ENCODE results near the gene CXorf65.
A peak's percentile ranks its signal among the peaks of the same experiment; 100 is the strongest.

Gene CXorf65

DNA sequence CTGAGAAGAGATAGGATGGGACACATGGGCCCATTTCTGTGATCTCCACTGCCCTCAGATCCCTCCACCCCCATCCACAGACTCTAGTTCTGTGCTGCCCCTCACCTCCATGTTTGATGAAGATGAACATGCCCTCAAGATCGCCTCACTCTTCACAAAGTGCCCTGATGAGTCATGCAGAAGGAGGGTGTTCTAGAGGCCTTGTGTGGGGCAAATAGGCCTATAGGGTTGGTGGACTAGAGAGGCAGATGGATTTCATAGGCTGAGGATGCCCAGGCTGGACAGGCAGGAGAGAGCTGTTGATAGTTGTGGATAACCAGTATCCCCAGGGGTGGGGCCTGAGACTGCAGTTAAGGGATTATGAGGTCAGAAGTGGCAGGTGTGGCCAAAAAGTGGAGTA, at the start of gene CXorf65:
CXorf65 (minus strand) TSS at position 314 of the 400 bp plus-strand sequence; CDS start at position 130, 184 bp downstream.
- peak in 1 of 2 donors; percentile 38 for DNase-seq

DNA sequence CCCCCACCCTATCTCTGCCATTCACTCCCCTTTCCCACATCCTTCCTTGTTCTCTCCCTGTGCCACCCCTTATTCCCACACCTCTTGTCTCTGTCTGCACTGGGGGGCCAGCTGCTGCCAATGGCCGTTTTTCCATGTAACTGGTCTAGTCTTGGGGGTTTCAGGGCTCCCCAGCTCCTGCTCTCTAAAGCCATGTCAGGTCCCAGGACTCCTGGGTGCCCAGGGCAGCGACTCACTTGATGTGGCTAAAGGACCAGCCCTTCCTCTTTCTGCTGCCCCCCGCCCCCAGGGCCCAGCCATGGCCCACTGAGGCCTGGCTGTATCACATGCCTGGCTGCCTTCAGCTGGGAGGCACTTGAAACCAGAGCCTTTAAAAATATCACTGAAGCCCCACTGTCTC, 48.1 kb upstream of the CXorf65 start:
- DNase-seq = no peak

DNA sequence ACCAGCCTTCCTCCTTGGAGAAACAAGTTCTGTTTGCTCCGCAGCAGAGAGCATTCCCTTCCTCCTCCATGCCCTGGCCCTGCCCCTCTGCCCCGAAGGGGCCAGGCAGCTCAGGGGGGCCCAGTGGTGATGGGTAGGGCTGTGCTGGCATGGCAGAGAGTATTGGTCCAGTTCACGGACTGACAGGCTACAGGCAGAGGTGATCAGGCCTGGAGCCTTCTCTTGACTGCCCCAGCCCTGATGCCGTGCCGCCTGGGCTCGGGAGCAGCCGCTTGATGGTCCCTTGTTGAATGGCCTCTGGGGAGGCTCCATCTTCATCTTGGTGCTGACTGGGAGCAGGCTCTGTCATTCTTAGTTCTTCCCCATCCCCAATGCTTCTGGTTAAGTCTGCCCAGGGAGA, 47.7 kb upstream of the CXorf65 start:
- DNase-seq = no peak

DNA sequence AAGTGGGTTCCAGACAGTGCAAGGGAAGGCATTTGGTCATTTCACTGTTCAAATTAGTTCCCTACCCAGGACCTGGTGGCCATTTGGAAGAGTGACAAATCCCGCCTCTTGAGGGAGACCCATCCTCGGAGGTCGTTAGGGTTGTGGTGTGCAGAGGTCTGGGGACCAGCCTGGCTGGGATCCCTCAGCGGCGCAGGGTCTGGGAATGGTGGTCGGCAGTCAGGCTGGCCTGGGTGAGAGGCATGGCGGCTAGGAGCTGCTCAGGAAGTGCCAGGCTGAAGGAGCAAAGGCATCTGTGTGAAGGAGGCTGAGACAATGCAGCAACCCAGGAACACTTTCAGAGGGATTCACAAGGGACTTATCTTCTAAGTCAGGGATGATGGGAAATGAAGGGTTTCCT, 44.8 kb upstream of the CXorf65 start:
- DNase-seq = no peak

DNA sequence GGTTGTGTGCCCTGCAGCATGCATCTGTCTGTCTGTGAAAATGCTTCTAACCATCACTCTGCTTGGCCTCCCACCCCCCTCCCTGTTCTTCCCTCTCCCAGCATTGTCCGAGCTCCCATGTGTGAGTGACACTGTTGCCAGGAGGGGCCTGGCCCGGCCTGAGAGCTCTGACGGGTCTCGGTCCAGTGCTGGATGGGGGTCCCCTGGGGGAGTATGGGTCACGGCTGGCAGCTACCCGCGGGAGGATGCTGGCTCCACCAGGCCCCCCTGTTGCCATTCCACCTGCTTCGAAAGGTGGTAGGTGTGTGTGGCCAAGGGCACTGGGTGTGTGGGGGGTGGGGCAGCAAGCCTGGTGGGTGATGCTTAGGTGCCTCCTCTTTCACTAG, 41.7 kb upstream of the CXorf65 start:
- DNase-seq = no peak

DNA sequence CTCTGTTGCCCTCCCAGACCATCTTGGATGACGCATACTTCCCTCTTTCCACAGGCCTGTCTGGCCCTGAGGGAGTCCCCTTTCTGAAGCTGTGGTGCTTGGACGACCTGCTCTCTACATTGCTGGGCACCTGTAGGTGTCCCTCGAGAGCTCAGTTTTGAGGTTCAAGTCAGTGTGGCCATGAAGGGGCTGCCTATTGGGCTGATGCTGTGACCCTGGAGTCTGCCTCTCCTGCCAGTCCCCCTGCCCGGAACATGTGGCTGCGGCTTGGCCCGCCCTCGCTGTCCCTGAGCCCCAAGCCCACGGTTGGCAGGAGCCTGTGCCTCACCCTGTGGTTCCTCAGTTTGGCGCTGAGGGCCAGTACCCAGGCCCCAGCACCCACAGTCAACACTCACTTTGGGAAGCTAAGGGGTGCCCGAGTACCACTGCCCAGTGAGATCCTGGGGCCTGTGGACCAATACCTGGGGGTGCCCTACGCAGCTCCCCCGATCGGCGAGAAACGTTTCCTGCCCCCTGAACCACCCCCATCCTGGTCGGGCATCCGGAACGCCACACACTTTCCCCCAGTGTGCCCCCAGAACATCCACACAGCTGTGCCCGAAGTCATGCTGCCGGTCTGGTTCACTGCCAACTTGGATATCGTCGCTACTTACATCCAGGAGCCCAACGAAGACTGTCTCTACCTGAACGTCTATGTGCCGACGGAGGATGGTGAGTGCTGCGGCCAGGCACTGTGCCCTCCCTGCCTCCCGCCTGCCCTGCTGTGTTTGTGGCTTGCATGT, 41.1 kb upstream of the CXorf65 start:
- DNase-seq = no peak

DNA sequence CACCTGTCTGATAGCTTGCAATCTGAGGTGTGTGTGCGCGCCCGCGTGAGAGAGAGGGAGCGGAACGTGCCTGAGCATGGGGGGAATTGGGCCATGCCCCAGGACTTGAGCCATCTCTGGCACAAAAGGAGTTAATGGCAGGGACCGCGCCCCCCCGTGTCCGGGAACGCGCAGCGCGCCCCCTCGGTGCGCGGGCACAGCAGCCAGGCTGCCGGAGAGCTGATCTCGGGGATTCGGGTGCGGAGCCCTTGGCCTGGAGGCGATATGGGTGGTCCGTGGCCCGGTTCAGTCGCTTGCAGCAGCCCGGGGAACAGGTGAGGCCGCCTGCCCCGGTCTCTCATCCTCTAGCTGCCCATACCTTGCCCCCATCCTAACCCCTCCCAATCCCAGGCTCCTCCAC, 38.1 kb upstream of the CXorf65 start, which contains the start of gene NLGN3:
NLGN3 (plus strand) TSS at position 191 of the 400 bp plus-strand sequence. CDS start 2,909 bp downstream, outside the sequence.
- no peak for DNase-seq

DNA sequence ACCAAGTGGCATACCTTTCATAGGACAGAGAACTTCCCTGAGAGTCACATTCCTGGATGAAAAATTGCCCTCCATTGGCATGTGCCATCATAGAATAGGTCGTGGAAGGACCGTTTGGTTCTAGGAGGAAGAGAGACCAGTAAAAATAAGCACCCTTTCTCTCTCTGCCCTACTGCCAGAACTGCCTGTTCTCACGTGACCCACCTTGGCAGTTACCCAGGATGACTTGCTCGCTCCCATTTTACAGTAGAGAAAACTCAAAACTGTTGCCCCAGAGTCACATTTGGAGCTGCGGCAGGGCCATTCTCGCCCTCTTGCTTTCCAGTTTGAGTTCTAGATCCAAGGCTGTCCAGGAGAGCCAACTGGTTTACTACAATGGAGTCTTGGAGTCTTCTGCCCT, 37.0 kb upstream of the CXorf65 start:
- no peak for DNase-seq

DNA sequence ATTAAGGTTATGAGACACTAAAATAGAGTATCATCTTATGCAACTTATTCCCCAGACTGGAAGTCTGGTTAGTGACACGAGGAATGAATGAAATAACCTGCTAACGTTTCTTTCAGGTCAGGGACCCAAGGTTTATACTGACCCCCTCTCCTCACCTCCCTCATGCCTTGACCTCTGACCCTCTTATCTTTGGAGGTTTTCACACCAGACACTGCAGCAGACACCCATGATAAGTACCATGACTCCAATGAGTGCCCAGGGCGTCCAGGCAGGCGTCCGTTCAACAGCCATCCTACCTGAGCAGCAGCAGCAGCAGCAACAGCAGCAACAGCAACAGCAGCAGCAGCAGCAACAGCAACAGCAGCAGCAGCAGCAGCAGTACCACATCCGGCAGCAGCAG, 33.9 kb upstream of the CXorf65 start:
- no peak for DNase-seq

DNA sequence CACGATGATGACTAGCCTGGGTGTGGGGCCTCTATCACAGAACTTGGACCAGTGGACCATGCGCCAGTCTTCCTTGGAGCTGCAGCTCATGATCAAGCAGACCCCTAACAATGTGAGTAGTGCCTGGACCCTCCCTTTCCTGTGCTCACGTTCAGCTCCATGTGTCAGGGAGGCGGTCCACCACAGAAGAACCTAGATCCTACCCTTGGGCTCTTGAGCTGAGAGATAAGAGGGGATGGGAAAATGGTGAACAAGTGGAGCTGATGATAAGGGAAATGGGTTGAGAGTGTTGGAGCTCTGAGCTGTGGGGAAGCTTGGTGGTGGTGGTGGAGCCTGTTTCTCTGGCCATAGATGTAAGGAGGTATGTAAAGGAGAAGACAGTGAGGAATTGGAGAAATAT, 25.0 kb upstream of the CXorf65 start:
- no peak for DNase-seq

DNA sequence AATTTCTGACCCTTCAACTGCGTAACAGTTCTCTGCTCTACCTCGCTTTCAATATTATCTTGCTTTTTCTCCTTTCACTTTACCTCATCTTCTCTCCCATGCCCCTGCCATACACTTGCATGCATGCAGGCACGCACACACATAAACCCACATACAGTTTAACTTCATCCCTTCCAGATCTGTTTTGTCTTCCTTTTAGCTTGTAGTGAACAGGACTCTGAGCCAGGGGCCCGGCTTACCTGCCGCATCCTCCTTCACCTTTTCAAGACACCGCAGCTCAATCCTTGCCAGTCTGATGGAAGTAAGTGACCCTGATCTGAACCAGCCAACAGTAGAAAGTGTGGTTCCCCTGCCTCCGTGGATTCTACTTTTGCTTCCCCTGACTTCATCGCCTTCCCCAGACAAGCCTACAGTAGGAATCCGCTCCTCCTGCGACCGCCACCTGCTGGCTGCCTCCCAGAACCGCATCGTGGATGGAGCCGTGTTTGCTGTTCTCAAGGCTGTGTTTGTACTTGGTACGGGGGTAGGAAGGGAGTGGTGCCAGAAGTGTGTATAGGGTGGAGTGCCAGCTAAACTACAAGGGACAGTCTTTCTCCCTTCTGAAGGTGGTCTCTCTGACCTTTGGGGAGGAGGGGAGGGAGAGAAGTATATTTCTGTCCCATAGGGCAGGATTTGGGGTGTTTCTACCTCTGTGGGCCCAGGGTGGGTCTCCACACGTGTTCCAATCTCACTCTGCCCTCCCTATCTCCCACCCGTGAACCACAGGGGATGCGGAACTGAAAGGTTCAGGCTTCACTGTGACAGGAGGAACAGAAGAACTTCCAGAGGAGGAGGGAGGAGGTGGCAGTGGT, 22.6 kb upstream of the CXorf65 start:
- DNase-seq = peak; percentile 70 to 83

DNA sequence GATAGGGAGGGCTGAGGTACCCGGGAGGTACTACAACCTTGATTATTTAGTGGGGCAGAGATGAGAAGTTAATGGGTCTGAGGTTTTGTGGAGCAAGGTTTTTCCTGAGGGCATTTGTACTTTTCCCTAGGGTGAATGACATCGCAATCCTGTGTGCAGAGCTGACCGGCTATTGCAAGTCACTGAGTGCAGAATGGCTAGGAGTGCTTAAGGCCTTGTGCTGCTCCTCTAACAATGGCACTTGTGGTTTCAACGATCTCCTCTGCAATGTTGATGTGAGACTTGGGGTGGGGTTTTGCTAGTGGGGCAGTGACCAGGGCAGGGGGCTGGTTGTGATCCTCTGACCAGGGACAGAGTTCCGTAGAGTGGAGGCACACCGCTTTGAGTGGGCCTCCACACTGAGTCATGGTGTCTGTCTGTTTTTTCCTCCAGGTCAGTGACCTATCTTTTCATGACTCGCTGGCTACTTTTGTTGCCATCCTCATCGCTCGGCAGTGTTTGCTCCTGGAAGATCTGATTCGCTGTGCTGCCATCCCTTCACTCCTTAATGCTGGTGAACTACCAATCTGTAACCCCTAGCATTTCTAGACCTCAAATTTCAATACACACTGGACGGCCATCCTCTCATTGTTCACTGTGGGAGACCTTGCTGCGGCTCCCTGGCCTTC, 21.8 kb upstream of the CXorf65 start:
- DNase-seq = no peak

DNA sequence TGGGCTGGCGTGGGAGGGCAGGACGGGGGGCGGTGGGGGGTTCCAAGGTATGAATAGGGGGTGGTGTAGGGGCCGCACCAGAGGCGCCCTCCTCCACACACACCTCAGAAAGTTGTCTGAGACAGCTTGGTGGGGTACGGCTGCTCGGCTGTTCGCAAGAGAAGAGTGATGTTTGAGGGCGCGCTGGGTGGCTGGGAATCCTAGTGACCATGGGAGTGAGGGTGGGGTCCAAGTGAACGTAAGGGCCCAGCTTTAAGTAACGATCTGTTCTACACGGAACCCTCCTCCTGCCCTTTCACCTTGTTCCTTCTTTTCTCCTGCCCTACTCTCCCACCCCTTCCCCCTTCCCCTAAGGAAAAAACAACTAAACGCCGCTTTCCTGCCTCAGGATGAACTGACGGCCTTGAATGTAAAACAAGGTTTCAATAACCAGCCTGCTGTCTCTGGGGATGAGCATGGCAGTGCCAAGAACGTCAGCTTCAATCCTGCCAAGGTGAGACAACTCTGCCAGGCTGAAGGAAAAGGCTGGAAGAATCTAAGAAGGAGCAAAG, 12.5 kb upstream of the CXorf65 start:
- no peak for DNase-seq

DNA sequence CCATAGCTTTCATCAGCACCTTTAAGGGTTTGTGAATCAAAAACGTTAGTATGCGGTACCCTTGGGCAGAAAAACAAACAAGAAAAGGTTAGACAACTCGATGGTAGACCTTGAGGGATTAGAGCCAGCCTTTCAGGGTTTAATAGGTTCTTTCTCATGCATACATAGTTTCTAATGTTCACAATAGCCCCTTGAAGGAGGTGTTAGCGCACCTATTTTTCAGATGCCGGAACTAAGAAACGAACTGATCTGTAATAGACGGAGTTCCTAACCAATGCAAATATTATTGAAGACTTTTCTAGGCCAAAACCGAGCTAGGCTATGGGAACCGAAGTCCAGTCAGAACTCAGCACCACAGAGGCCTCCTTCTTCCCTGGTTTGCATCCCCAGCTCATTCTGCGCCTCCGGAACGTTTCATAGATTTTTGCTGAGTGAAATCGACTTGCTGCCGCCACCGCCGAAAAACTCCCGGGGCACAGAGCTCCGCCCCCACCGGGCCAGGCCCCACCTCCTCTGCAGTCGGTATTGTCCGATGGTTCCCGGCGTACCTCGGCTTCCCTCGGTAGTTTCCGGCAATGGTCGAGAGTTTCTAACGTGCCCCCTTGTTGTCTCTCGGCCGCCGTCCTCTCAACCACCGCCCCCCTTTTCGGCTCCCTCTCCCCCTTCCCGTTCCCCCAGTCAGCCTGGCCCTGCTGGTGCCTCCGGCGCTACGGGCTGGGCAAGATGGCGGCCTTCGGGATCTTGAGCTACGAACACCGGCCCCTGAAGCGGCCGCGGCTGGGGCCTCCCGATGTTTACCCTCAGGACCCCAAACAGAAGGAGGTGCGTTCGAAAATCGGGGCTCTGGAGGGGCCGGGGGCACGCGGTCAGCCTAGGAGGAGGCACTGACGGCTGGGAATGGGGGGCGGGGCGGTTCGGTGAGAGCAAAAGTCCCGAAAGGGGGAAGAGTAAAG, 11.8 kb upstream of the CXorf65 start, which contains the start of gene MED12:
MED12 (plus strand) TSS at position 565 of the 953 bp plus-strand sequence; CDS start at position 724, 159 bp downstream.
- peak; percentile 67 to 73 for DNase-seq

DNA sequence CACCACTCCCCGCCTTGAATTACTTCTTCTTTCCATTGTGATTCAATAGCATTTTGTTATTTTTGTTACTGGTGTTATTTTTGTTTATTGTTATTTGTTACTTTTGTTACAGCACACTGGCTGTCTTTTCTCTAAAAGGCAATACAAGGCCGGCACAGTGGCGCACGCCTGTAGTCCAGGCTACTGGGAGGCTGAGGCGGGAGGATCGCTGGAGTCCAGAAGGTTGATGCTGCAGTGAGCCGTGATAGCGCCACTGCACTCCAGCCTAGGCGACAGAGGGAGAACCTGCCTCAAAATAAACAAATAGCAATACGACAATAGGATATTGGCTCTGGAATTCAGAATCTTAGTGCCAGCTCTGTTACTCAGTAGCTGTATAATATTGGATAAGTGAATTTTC, 10.8 kb upstream of the CXorf65 start:
- no peak for DNase-seq

DNA sequence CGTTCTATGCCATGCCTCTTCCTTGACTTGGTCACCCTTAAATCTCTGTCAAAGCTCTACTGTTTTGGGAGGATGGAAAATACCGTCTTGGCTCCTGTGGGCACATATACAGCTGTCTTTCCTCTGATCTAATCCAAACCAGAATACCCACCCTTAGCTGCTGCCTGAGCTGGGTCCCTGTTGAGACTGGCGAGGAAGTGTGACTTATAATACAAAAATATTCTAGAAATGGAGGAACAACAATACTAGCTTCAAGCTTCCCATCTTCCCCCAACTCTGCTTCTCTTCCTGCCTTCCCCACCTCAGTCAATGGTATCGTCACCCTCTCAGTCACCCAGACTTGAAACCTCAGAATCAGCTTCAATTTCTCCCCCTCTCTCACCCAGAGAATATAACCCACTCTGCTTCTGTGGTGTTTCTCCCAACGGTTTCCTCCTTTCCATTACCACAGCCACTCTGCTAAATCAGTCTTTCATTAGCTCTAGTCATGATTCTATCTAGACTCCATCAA, 5.4 kb upstream of the CXorf65 start:
- peak; percentile 26 to 44 for DNase-seq

DNA sequence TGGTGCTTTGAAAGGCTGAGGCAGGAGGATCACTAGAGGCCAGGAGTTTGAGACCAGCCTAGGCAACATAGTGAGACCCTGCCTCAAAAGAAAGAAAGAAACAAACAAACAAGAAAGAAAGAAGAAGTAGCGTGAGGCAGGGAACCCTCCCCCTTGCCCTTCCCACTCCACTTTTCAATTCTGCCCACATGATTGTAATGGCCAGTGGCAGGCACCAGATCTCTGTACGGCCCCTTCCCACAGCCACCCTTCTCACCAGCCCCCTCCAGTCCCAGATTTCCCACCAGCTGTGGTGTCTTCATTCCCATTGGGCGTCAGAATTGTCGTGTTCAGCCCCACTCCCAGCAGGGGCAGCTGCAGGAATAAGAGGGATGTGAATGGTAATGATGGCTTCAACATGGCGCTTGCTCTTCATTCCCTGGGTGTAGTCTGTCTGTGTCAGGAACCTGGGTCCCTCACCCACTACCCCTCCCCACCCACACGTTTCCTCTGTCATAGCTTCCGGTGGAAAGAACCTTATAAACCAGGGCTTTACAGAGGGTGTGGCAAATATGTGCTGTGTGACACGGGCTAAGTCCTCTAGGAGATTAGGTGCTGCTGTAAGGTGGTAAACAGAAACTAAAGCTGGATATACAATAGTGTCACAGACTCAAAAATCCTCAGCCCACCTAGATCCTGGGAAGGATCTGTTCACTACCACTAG, 4.8 kb upstream of the CXorf65 start, which contains the start of gene IL2RG:
IL2RG (minus strand) TSS at position 437 of the 703 bp plus-strand sequence; CDS start at position 399, 38 bp downstream.
- peak; percentile 77 to 86 for DNase-seq

DNA sequence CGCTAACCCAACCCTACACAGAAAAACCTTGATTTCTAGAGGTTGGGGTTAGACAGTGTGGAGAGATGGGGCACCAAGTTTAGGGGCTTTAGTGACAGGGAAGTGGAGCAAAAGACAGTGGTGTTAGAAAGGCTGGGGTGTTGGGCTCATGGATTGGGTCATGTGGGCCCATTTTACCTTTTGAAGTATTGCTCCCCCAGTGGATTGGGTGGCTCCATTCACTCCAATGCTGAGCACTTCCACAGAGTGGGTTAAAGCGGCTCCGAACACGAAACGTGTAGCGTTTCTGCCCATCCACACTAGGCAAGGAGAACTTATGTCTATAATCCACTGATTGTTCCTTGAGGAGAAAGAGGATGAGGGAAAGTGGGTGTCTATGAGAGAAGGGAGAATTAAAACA, 2.5 kb upstream of the CXorf65 start:
- no peak for DNase-seq

DNA sequence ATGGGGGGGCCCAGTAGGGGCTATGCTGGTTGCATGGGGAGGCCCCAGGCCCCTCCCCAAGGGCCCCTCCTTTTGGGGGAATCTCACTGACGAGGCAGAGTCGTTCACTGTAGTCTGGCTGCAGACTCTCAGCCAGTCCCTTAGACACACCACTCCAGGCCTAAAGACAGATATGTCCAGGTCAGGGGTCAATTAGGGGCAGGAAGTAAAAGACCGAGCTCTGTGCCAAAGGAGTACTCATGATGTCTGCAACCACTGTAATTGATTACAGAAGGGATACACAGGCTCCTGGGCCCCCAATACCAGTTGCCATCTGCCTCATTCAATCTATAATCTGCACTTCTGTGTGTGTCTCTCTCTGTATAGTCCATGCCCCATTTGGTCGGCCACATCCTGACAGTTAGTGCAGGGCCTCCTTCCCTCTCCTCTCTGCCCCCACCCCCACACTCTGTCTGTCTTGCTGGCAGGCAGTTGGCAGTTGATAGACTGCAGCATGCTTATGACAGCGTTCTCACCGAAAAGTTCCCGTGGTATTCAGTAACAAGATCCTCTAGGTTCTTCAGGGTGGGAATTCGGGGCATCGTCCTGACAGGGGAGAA, 1.3 kb upstream of the CXorf65 start:
- no peak for DNase-seq

DNA sequence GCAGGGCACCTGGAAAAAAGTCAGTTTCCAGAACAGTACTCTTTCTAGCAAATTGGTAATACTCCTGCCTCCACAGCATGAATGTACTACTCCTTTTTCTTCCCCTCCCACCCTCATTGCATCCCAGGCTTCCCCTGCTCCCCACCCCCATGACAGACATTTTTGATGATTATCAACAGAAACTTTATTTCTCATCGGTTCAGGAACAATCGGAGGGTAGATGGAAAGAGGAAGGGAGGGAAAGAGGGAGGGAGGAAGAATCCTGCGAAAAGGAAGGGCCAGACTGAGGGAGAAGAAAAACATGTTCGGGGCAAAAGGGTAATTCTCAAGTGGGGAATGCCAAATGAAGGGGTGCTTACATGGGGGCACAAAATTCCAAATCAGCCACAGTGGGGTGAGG, 705 bp upstream of the CXorf65 start:
- DNase-seq = no peak

Measured in activated CD4-positive, alpha-beta T cell treated with anti-CD3 and anti-CD28 coated beads for 4 hours (primary cell).